Neural progenitor cell (in vitro differentiated cells): ENCODE data around the gene CACNA1E. TPM values are rescaled to one million over a fixed set of nuclear protein-coding genes. Genes with fewer than 3 reads are reported as not detected.

Experiments used
- DNase-seq: peaks from one replicate; pipeline ENCODE4 v3.0.0-alpha.2; 2016; ENCODE audit warnings: low spot score
- H2AFZ ChIP-seq: fragments of 200-600 bp; sonication (generic); replicated peaks from 2 replicates; pipeline ENCODE4 v1.6.1; 2016; ENCODE audit warnings: antibody characterized with exemption
- H3F3A ChIP-seq: fragments of 200-600 bp; sonication (generic); 2 replicates; pipeline ENCODE4 v1.6.1; 2016; ENCODE audit warnings: antibody characterized with exemption, low read depth
- H3K27ac ChIP-seq: fragments of 200-600 bp; sonication (generic); 2 replicates; pipeline ENCODE4 v1.5.1; 2016; ENCODE audit warnings: mild to moderate bottlenecking
- H3K27me3 ChIP-seq: fragments of 200-600 bp; sonication (generic); 2 replicates; pipeline ENCODE4 v1.6.1; 2016; ENCODE audit warnings: mild to moderate bottlenecking, moderate library complexity
- H3K36me3 ChIP-seq: fragments of 200-600 bp; sonication (generic); 2 replicates; pipeline ENCODE4 v1.5.1; 2016
- H3K4me1 ChIP-seq: fragments of 200-600 bp; sonication (generic); 2 replicates; pipeline ENCODE4 v1.6.1; 2016; ENCODE audit warnings: mixed run types
- H3K4me2 ChIP-seq: fragments of 200-600 bp; sonication (generic); 2 replicates; pipeline ENCODE4 v1.6.1; 2016
- H3K4me3 ChIP-seq: fragments of 200-600 bp; sonication (generic); 2 replicates; pipeline ENCODE4 v1.5.1; 2016
- H3K79me2 ChIP-seq: fragments of 200-600 bp; sonication (generic); 2 replicates; pipeline ENCODE4 v1.6.1; 2016; ENCODE audit warnings: low read depth
- H3K9ac ChIP-seq: fragments of 200-600 bp; sonication (generic); 2 replicates; pipeline ENCODE4 v1.6.1; 2016
- H3K9me3 ChIP-seq: fragments of 200-600 bp; sonication (generic); 2 replicates; pipeline ENCODE4 v1.5.1; 2016; ENCODE audit warnings: low read depth
- H4K20me1 ChIP-seq: fragments of 200-600 bp; sonication (generic); 2 replicates; pipeline ENCODE4 v1.6.1; 2016; ENCODE audit warnings: low read depth
- H3K27ac Mint-ChIP-seq: 3 replicates; pipeline ENCODE4 v1.8.0; 2021; ENCODE audit warnings: mixed read lengths
- H3K27me3 Mint-ChIP-seq: 2 replicates; pipeline ENCODE4 v1.8.0; 2022; ENCODE audit warnings: low read depth, mild to moderate bottlenecking, inconsistent platforms, moderate library complexity, mixed read lengths; ENCODE audit not compliant: insufficient read depth
- H3K36me3 Mint-ChIP-seq: 3 replicates; pipeline ENCODE4 v1.8.0; 2021; ENCODE audit warnings: mixed read lengths
- H3K4me1 Mint-ChIP-seq: 3 replicates; pipeline ENCODE4 v1.8.0; 2021; ENCODE audit warnings: mixed read lengths
- H3K4me3 Mint-ChIP-seq: 3 replicates; pipeline ENCODE4 v1.8.0; 2021; ENCODE audit warnings: mild to moderate bottlenecking, moderate library complexity, mixed read lengths
- H3K9me3 Mint-ChIP-seq: 3 replicates; pipeline ENCODE4 v1.8.0; 2020; ENCODE audit warnings: mixed read lengths
- CTCF ChIP-seq: fragments of 200-600 bp; sonication (generic); IDR thresholded peaks from 2 replicates; pipeline ENCODE4 v1.5.1; 2017; ENCODE audit warnings: antibody characterized with exemption, mild to moderate bottlenecking
- EZH2 ChIP-seq: fragments of 200-600 bp; sonication (generic); IDR thresholded peaks from 2 replicates; pipeline ENCODE4 v1.6.1; 2017; ENCODE audit warnings: antibody characterized with exemption, mild to moderate bottlenecking, moderate library complexity
- EZH2phosphoT487 ChIP-seq: fragments of 200-600 bp; sonication (generic); IDR thresholded peaks from 2 replicates; pipeline ENCODE4 v1.6.1; 2017; ENCODE audit warnings: antibody characterized with exemption
- total RNA-seq: library from RNA; depleted of rRNA; stranded (reverse); fragments of >200 nt; gene quantifications from 2 replicates; pipeline ENCODE4 v1.2.3, GENCODE V29; 2015; ENCODE audit warnings: low replicate concordance

CACNA1E gene
- total RNA-seq, 1 donor from 2014 or later = 2.1 TPM

- Histone ChIP-seq H3K9ac (no peak overlapping the region), H3K4me2 (peak overlapping the region; percentile 31), H3F3A (no peaks in the 10 kb centered on the region), H4K20me1 (no peaks in the 10 kb centered on the region), H3K79me2 (no peaks in the 10 kb centered on the region), H3K4me1 (peaks cover 7% of the 10 kb centered on the region), H3K36me3 (no peaks in the 10 kb centered on the region), H3K9me3 (no peaks in the 10 kb centered on the region), H2AFZ (no peak overlapping the region), H3K27me3 (no peaks in the 10 kb centered on the region), H3K27ac (no peak overlapping the region), H3K4me3 (no peak overlapping the region)
- H3K4me3 Mint-ChIP-seq = no peak overlapping the region
- DNase-seq = no peak
- TF ChIP-seq EZH2phosphoT487 (no peak), EZH2 (no peak), CTCF (no peak)
- H3K9me3 Mint-ChIP-seq = no peaks in the 10 kb centered on the region
- H3K27ac Mint-ChIP-seq = no peak overlapping the region
- no peaks in the 10 kb centered on the region for H3K4me1 Mint-ChIP-seq
- peaks cover 5% of the 10 kb centered on the region for H3K27me3 Mint-ChIP-seq
- no peaks in the 10 kb centered on the region for H3K36me3 Mint-ChIP-seq
Observed at GRCh38 chr1:181769846-181770245, 286.5 kb downstream of the CACNA1E start.

DNA sequence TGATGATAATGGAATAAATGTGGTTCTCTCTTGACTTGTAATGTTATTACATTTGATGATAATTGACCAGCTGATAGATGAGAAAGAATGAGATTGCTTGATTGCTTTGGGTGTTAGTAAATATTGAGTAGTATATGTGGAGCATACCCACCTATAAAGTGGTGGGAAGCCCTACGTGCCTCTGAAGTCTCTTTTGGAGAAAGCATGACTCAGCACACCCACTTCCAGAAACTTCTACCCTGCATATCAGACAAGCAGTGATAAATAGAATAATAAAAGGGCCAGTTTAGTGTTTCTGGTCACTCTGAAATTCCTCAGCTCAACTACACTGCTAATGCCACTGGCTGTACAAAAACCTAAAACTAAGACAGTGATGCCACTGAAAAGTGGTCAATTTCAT is 289.4 kb downstream of the CACNA1E start:
- Histone ChIP-seq H3K4me2 (no peak overlapping the region), H3K4me1 (peaks cover 7% of the 10 kb centered on the region), H3K27ac (no peak overlapping the region), H3K4me3 (no peak overlapping the region), H4K20me1 (no peaks in the 10 kb centered on the region), H3K27me3 (no peaks in the 10 kb centered on the region), H3K9me3 (no peaks in the 10 kb centered on the region), H2AFZ (no peak overlapping the region), H3K36me3 (no peaks in the 10 kb centered on the region), H3K9ac (no peak overlapping the region), H3F3A (no peaks in the 10 kb centered on the region), H3K79me2 (no peaks in the 10 kb centered on the region)
- H3K36me3 Mint-ChIP-seq = no peaks in the 10 kb centered on the region
- H3K4me3 Mint-ChIP-seq = no peak overlapping the region
- H3K4me1 Mint-ChIP-seq = no peaks in the 10 kb centered on the region
- DNase-seq = no peak
- peaks cover 2% of the 10 kb centered on the region for H3K9me3 Mint-ChIP-seq
- TF ChIP-seq EZH2 = no peak
- TF ChIP-seq CTCF = no peak
- TF ChIP-seq EZH2phosphoT487 = no peak
- peaks cover 2% of the 10 kb centered on the region for H3K27me3 Mint-ChIP-seq
- H3K27ac Mint-ChIP-seq = no peak overlapping the region

- TF ChIP-seq EZH2phosphoT487 = no peak
- TF ChIP-seq CTCF = no peak
- no peak for TF ChIP-seq EZH2
- no peaks in the 10 kb centered on the region for H3K79me2 ChIP-seq
- no peaks in the 10 kb centered on the region for H3K9me3 ChIP-seq
- H3K4me3 Mint-ChIP-seq = no peak overlapping the region
- no peak overlapping the region for H3K27ac Mint-ChIP-seq
- H3K27ac ChIP-seq = no peak overlapping the region
- H3K4me1 Mint-ChIP-seq = peaks cover 9% of the 10 kb centered on the region
- peaks cover 11% of the 10 kb centered on the region for H3K4me1 ChIP-seq
- no peak overlapping the region for H2AFZ ChIP-seq
- no peaks in the 10 kb centered on the region for H3K27me3 ChIP-seq
- peaks cover 3% of the 10 kb centered on the region for H3F3A ChIP-seq
- H3K9ac ChIP-seq = no peak overlapping the region
- peaks cover 2% of the 10 kb centered on the region for H3K9me3 Mint-ChIP-seq
- DNase-seq = no peak
- no peak overlapping the region for H3K4me2 ChIP-seq
- no peaks in the 10 kb centered on the region for H3K36me3 ChIP-seq
- H3K36me3 Mint-ChIP-seq = no peaks in the 10 kb centered on the region
- no peaks in the 10 kb centered on the region for H4K20me1 ChIP-seq
- H3K27me3 Mint-ChIP-seq = peaks cover 2% of the 10 kb centered on the region
- H3K4me3 ChIP-seq = no peak overlapping the region
Observed at GRCh38 chr1:181776044-181776443, 292.7 kb downstream of the CACNA1E start.
